Endothelial cell of umbilical vein (primary cell): ENCODE measurements around the gene KIF24. TPM values are rescaled to one million over a fixed set of nuclear protein-coding genes. Genes with fewer than 3 reads are reported as not detected.

Experiments used
- BruUV-seq: library from RNA; stranded (reverse); fragments of 400-500 nt; replicated peaks from 2 replicates; lab custom pipeline; 2021; lab: Mats Ljungman, UMichigan
- CTCF ChIA-PET: fragments of 300-600, 350-600 bp; sonication (Branson Sonifier 250); formaldehyde crosslinking; loops from one replicate; lab custom pipeline; 2021; ENCODE audit warnings: antibody characterized with exemption, inconsistent platforms; lab: Charles Lee
- POLR2A ChIA-PET: fragments of 300-600, 350-600 bp; sonication (Branson Sonifier 250); formaldehyde crosslinking; loops from one replicate; lab custom pipeline; 2021; ENCODE audit warnings: antibody characterized with exemption, inconsistent platforms; lab: Charles Lee
- DNase-seq: peaks from one replicate; pipeline ENCODE4 v3.0.0-alpha.2; 2011; ENCODE audit warnings: low read depth, low spot score
- FAIRE-seq: peaks from 2 replicates; lab custom pipeline; 2011; peaks lifted over from hg19 to GRCh38; lab: Jason Lieb, UNC
- H2AFZ ChIP-seq: 2 replicates; pipeline ENCODE4 v1.6.0; 2012; ENCODE audit warnings: low read depth, low read length, control low read depth, inconsistent platforms
- H3K27ac ChIP-seq: 2 replicates; pipeline ENCODE4 v1.5.1; 2011; ENCODE audit warnings: low read depth, mild to moderate bottlenecking, control low read depth, low read length, moderate library complexity; ENCODE audit not compliant: insufficient read depth
- H3K27me3 ChIP-seq, 2 experiments: 2 replicates each; pipeline versions ENCODE4 v1.6.0 to v1.6.1; 2011; ENCODE audit warnings: low read length in 2 of 2, mixed read lengths in 1 of 2; ENCODE audit not compliant: control insufficient read depth in 2 of 2, insufficient read depth in 2 of 2
- H3K36me3 ChIP-seq, 2 experiments: 2 replicates in 1 of 2; 3 replicates in 1 of 2; pipeline ENCODE4 v1.5.1; 2011; ENCODE audit warnings: low read length in 2 of 2, mild to moderate bottlenecking in 1 of 2, moderate library complexity in 1 of 2; ENCODE audit not compliant: control insufficient read depth in 2 of 2, insufficient read depth in 2 of 2; ENCODE audit errors: extremely low read depth in 1 of 2
- H3K4me1 ChIP-seq: 3 replicates; pipeline ENCODE4 v1.5.1; 2011; ENCODE audit warnings: mild to moderate bottlenecking, low read length; ENCODE audit not compliant: control insufficient read depth, insufficient read depth; ENCODE audit errors: extremely low read depth
- H3K4me2 ChIP-seq: 2 replicates; pipeline ENCODE4 v1.6.1; 2011; ENCODE audit warnings: low read length, control low read depth, mixed read lengths; ENCODE audit not compliant: insufficient read depth
- H3K4me3 ChIP-seq, 3 experiments: fragments of 200-600 bp in 1 of 3; sonication (generic), shearing (Covaris generic) in 1 of 3; replicated peaks in 1 of 3; 2 replicates each; pipeline ENCODE4 v1.5.1; 2011 to 2016; ENCODE audit warnings: control low read depth in 3 of 3, low read length in 3 of 3, mild to moderate bottlenecking in 2 of 3, inconsistent platforms in 1 of 3, low read depth in 1 of 3, moderate library complexity in 1 of 3; ENCODE audit not compliant: insufficient read depth in 1 of 3
- H3K79me2 ChIP-seq: 2 replicates; pipeline ENCODE4 v1.6.0; 2012; ENCODE audit warnings: low read length, inconsistent platforms; ENCODE audit not compliant: control insufficient read depth, insufficient read depth
- H3K9ac ChIP-seq: replicated peaks from 2 replicates; pipeline ENCODE3; 2011; ENCODE audit warnings: low read length, control low read depth; ENCODE audit not compliant: insufficient read depth; ENCODE audit errors: extremely low read depth
- H3K9me1 ChIP-seq: replicated peaks from 3 replicates; pipeline ENCODE4 v1.6.0; 2011; ENCODE audit warnings: mild to moderate bottlenecking, low read length; ENCODE audit not compliant: control insufficient read depth, insufficient read depth; ENCODE audit errors: extremely low read depth
- H3K9me3 ChIP-seq: replicated peaks from 2 replicates; pipeline ENCODE4 v1.5.1; 2012; ENCODE audit warnings: low read length, inconsistent platforms; ENCODE audit not compliant: control insufficient read depth, insufficient read depth
- H4K20me1 ChIP-seq: replicated peaks from 2 replicates; pipeline ENCODE3; 2011; ENCODE audit warnings: mild to moderate bottlenecking, low read length; ENCODE audit not compliant: control insufficient read depth, insufficient read depth; ENCODE audit errors: extremely low read depth
- CTCF ChIP-seq, 2 donors: IDR thresholded peaks; 1 replicate in 1 of 2; 2 replicates in 1 of 2; pipeline ENCODE4 v1.5.1; 2011; ENCODE audit warnings: low read length in 2 of 2, mild to moderate bottlenecking in 2 of 2, moderate library complexity in 2 of 2, control low read depth in 1 of 2, inconsistent platforms in 1 of 2, low read depth in 1 of 2; ENCODE audit not compliant: insufficient read depth in 1 of 2; ENCODE audit errors: extremely low read depth in 1 of 2
- EZH2 ChIP-seq: IDR thresholded peaks from 2 replicates; pipeline ENCODE4 v1.6.1; 2012; ENCODE audit warnings: borderline replicate concordance, low read depth, mild to moderate bottlenecking, moderate library complexity, low read length, inconsistent platforms; ENCODE audit not compliant: severe bottlenecking
- FOS ChIP-seq: IDR thresholded peaks from 2 replicates; pipeline ENCODE4 v1.6.1; 2011; ENCODE audit warnings: mild to moderate bottlenecking, low read length, moderate library complexity, borderline replicate concordance; ENCODE audit not compliant: insufficient read depth
- GATA2 ChIP-seq: IDR thresholded peaks from 2 replicates; pipeline ENCODE4 v1.7.0; 2011; ENCODE audit warnings: low read depth, mild to moderate bottlenecking, moderate library complexity, mixed read lengths, low read length; ENCODE audit not compliant: insufficient read length, insufficient read depth
- JUN ChIP-seq: IDR thresholded peaks from 2 replicates; pipeline ENCODE4 v1.6.1; 2011; ENCODE audit warnings: borderline replicate concordance, low read depth; ENCODE audit not compliant: insufficient read length, insufficient read depth
- MAX ChIP-seq: IDR thresholded peaks from 2 replicates; pipeline ENCODE4 v1.6.1; 2011; ENCODE audit not compliant: insufficient read depth, insufficient read length
- MYC ChIP-seq: IDR thresholded peaks from one replicate; pipeline ENCODE4 v1.6.1; 2011; ENCODE audit warnings: mild to moderate bottlenecking, low read depth, low read length
- POLR2A ChIP-seq: IDR thresholded peaks from 2 replicates; pipeline ENCODE4 v1.6.1; 2012; ENCODE audit warnings: low read depth, mild to moderate bottlenecking, control low read depth, low read length
- POLR2AphosphoS5 ChIP-seq: IDR thresholded peaks from 2 replicates; pipeline ENCODE4 v1.6.1; 2012; ENCODE audit warnings: low read depth, mild to moderate bottlenecking, control low read depth, low read length, moderate library complexity; ENCODE audit not compliant: insufficient read depth
- dilution Hi-C: fragments of 300-500 bp; cut with MboI; formaldehyde crosslinking; loops from one replicate; pipeline ENCODE4 v1.15.0; 2019; ENCODE audit warnings: low sequenced_read_pairs; ENCODE audit not compliant: extremely low pct_ligation_motif_present
- intact Hi-C: fragments of 100-400 bp; cut with micrococcal nuclease; formaldehyde crosslinking; loops from one replicate; pipeline ENCODE4 v1.10.0; 2022
- polyA plus RNA-seq, 4 experiments: library from polyadenylated mRNA; depleted of rRNA in 3 of 4; stranded (reverse) in 3 of 4; unstranded in 1 of 4; fragments of >200 nt; gene quantifications; 2 replicates each; pipeline versions ENCODE4 v1.2.1 to v1.2.3, GENCODE V29; 2011 to 2012; ENCODE audit warnings: missing spikeins in 1 of 4
- total RNA-seq: library from RNA; stranded (reverse); gene quantifications from 2 replicates; pipeline ENCODE4 v1.2.3, GENCODE V29; 2021

The KIF24 gene
- total and polyA plus RNA-seq, 2 donors (not counting 3 experiments of a cell fraction or from before 2014, with no cell fraction given): 2.1 to 4.8 TPM

GRCh38 chr9:34337403-34337802 is 8.3 kb upstream of the KIF24 start:
- no peaks in the 10 kb centered on the region for H3K9me1 ChIP-seq
- dilution Hi-C loops (no loop called here), intact Hi-C loops (no loop called here)
- no peaks in the 10 kb centered on the region for H3K4me1 ChIP-seq
- H3K4me3 ChIP-seq: no peak overlapping the region
- no TSS peak for BruUV-seq
- H2AFZ ChIP-seq: no peak overlapping the region
- FAIRE-seq (peak; percentile 24), DNase-seq (no peak)
- peaks cover 2% of the 10 kb centered on the region for H3K79me2 ChIP-seq
- peaks cover 4 to 20% of the 10 kb centered on the region in 2 experiments for H3K36me3 ChIP-seq
- H3K27ac ChIP-seq: no peak overlapping the region
- no peak overlapping the region for H3K4me2 ChIP-seq
- no peaks in the 10 kb centered on the region for H4K20me1 ChIP-seq
- H3K9ac ChIP-seq: no peak overlapping the region
- H3K27me3 ChIP-seq: no peaks in the 10 kb centered on the region
- no peaks in the 10 kb centered on the region for H3K9me3 ChIP-seq
- ChIA-PET POLR2A (no interaction called here), CTCF (interaction anchor here (0.9 to 1.4 kb wide), 7 partner anchors 9 to 385 kb away, joined by 3 to 8 read pairs (median 3); no protein-coding TSS in a partner anchor)
- TF ChIP-seq MYC (no peak), JUN (no peak), MAX (no peak), GATA2 (no peak), POLR2A (no peak), POLR2AphosphoS5 (no peak), EZH2 (no peak), FOS (no peak), CTCF (IDR thresholded peaks at IDR 0.05; ENCODE audit: extremely low read depth in 1 of 2, insufficient read depth in 1 of 2, low read depth in 1 of 2, low read length in 2 of 2) (no peak)
